HEK293 (cell line): ENCODE measurements around the gene DDX20.
A peak's percentile ranks its signal among the peaks of the same experiment; 100 is the strongest.

Experiments
- HOXA7 ChIP-seq: sonication (generic); formaldehyde crosslinking; IDR thresholded peaks from 2 replicates; pipeline ENCODE4 v1.8.1; 2022; ENCODE audit warnings: missing genetic modification reagents, borderline replicate concordance
- PBX3 ChIP-seq: sonication (generic); formaldehyde crosslinking; IDR thresholded peaks from 2 replicates; pipeline ENCODE4 v1.8.1; 2022; ENCODE audit warnings: mild to moderate bottlenecking, moderate library complexity, missing genetic modification reagents
- PRDM1 ChIP-seq: fragments of 450-650 bp; formaldehyde crosslinking; IDR thresholded peaks from 2 replicates; pipeline ENCODE4; 2016; ENCODE audit warnings: missing biosample characterization, missing genetic modification characterization
- PRDM10 ChIP-seq: fragments of 450-650 bp; formaldehyde crosslinking; IDR thresholded peaks from 2 replicates; pipeline ENCODE4 v1.5.1; 2016; ENCODE audit warnings: missing biosample characterization, missing genetic modification characterization
- SALL2 ChIP-seq: fragments of 450-650 bp; formaldehyde crosslinking; IDR thresholded peaks from 2 replicates; pipeline ENCODE4 v1.5.0; 2017; ENCODE audit warnings: missing biosample characterization, mild to moderate bottlenecking, missing genetic modification characterization, borderline replicate concordance
- SP2 ChIP-seq: fragments of 450-650 bp; formaldehyde crosslinking; IDR thresholded peaks from 2 replicates; pipeline ENCODE4 v1.5.1; 2016; ENCODE audit warnings: missing biosample characterization, missing genetic modification characterization
- ZBTB17 ChIP-seq: fragments of 450-650 bp; formaldehyde crosslinking; IDR thresholded peaks from 2 replicates; pipeline ENCODE4 v1.5.1; 2016; ENCODE audit warnings: missing biosample characterization, missing genetic modification characterization
- ZBTB6 ChIP-seq: fragments of 450-650 bp; formaldehyde crosslinking; IDR thresholded peaks from 2 replicates; pipeline ENCODE4 v1.5.1; 2017; ENCODE audit warnings: missing biosample characterization, missing genetic modification characterization
- ZEB2 ChIP-seq: fragments of 450-650 bp; formaldehyde crosslinking; IDR thresholded peaks from 2 replicates; pipeline ENCODE4 v1.5.1; 2016; ENCODE audit warnings: missing biosample characterization, missing genetic modification characterization
- ZFP69B ChIP-seq: fragments of 450-650 bp; formaldehyde crosslinking; IDR thresholded peaks from 2 replicates; pipeline ENCODE4 v1.5.1; 2016; ENCODE audit warnings: missing biosample characterization, missing genetic modification characterization
- ZNF112 ChIP-seq: fragments of 450-650 bp; formaldehyde crosslinking; IDR thresholded peaks from 2 replicates; pipeline ENCODE4 v1.5.0; 2017; ENCODE audit warnings: missing biosample characterization, missing genetic modification characterization
- ZNF121 ChIP-seq: fragments of 450-650 bp; formaldehyde crosslinking; IDR thresholded peaks from 2 replicates; pipeline ENCODE4 v1.5.1; 2016; ENCODE audit warnings: missing biosample characterization, missing genetic modification characterization
- ZNF132 ChIP-seq: fragments of 450-650 bp; formaldehyde crosslinking; IDR thresholded peaks from 2 replicates; pipeline ENCODE4 v1.5.1; 2017; ENCODE audit warnings: missing biosample characterization, missing genetic modification characterization, borderline replicate concordance
- ZNF169 ChIP-seq: fragments of 450-650 bp; formaldehyde crosslinking; IDR thresholded peaks from 2 replicates; pipeline ENCODE4 v1.5.1; 2016; ENCODE audit warnings: missing biosample characterization, missing genetic modification characterization
- ZNF184 ChIP-seq: fragments of 450-650 bp; IDR thresholded peaks from 2 replicates; pipeline ENCODE4 v1.5.1; 2018; ENCODE audit warnings: missing biosample characterization, mild to moderate bottlenecking, missing genetic modification characterization
- ZNF214 ChIP-seq: fragments of 450-650 bp; formaldehyde crosslinking; IDR thresholded peaks from 2 replicates; pipeline ENCODE4 v1.5.1; 2017; ENCODE audit warnings: missing biosample characterization, mild to moderate bottlenecking, missing genetic modification characterization, borderline replicate concordance
- ZNF221 ChIP-seq: fragments of 450-650 bp; formaldehyde crosslinking; IDR thresholded peaks from 2 replicates; pipeline ENCODE4 v1.5.1; 2017; ENCODE audit warnings: missing biosample characterization, missing genetic modification characterization, borderline replicate concordance
- ZNF23 ChIP-seq: fragments of 450-650 bp; formaldehyde crosslinking; IDR thresholded peaks from 2 replicates; pipeline ENCODE4 v1.5.1; 2016; ENCODE audit warnings: missing biosample characterization, missing genetic modification characterization, borderline replicate concordance
- ZNF274 ChIP-seq, 2 experiments: fragments of 200-500 bp in 1 of 2; fragments of 450-650 bp in 1 of 2; sonication (Bioruptor generic) in 1 of 2; formaldehyde crosslinking in 1 of 2; IDR thresholded peaks; 2 replicates each; pipeline versions ENCODE4 v1.5.1 to v1.6.1; 2014 to 2016; ENCODE audit warnings: borderline replicate concordance in 1 of 2, inconsistent platforms in 1 of 2, low read length in 1 of 2, missing biosample characterization in 1 of 2, missing genetic modification characterization in 1 of 2
- ZNF302 ChIP-seq: fragments of 450-650 bp; formaldehyde crosslinking; IDR thresholded peaks from 2 replicates; pipeline ENCODE4 v1.5.1; 2016; ENCODE audit warnings: missing biosample characterization, missing genetic modification characterization, low read depth
- ZNF354C ChIP-seq: fragments of 450-650 bp; formaldehyde crosslinking; IDR thresholded peaks from 2 replicates; pipeline ENCODE4 v1.5.1; 2016; ENCODE audit warnings: missing biosample characterization, missing genetic modification characterization, low read depth, borderline replicate concordance
- ZNF366 ChIP-seq: fragments of 450-650 bp; formaldehyde crosslinking; conservative IDR thresholded peaks from 2 replicates; pipeline ENCODE4 v1.5.1; 2016; ENCODE audit warnings: missing biosample characterization, missing genetic modification characterization
- ZNF473 ChIP-seq: fragments of 450-650 bp; formaldehyde crosslinking; IDR thresholded peaks from 2 replicates; pipeline ENCODE4 v1.5.1; 2017; ENCODE audit warnings: missing biosample characterization, missing genetic modification characterization
- ZNF610 ChIP-seq: fragments of 450-650 bp; formaldehyde crosslinking; IDR thresholded peaks from 2 replicates; pipeline ENCODE4 v1.5.1; 2016; ENCODE audit warnings: missing biosample characterization, missing genetic modification characterization, borderline replicate concordance
- ZNF658 ChIP-seq: fragments of 450-650 bp; formaldehyde crosslinking; IDR thresholded peaks from 2 replicates; pipeline ENCODE4; 2016; ENCODE audit warnings: missing biosample characterization, missing genetic modification characterization
- ZNF664 ChIP-seq: fragments of 450-650 bp; formaldehyde crosslinking; IDR thresholded peaks from 2 replicates; pipeline ENCODE4 v1.5.1; 2016; ENCODE audit warnings: missing biosample characterization, missing genetic modification characterization
- ZNF670 ChIP-seq: fragments of 450-650 bp; formaldehyde crosslinking; IDR thresholded peaks from 2 replicates; pipeline ENCODE4 v1.5.1; 2016; ENCODE audit warnings: missing biosample characterization, missing genetic modification characterization, low read depth
- ZNF677 ChIP-seq: fragments of 450-650 bp; IDR thresholded peaks from 2 replicates; pipeline ENCODE4 v1.5.0; 2018; ENCODE audit warnings: missing biosample characterization, mild to moderate bottlenecking, missing genetic modification characterization, moderate library complexity
- ZNF776 ChIP-seq: fragments of 450-650 bp; formaldehyde crosslinking; IDR thresholded peaks from 2 replicates; pipeline ENCODE4 v1.5.0; 2017; ENCODE audit warnings: missing biosample characterization, missing genetic modification characterization, borderline replicate concordance
- ZNF792 ChIP-seq: fragments of 450-650 bp; formaldehyde crosslinking; IDR thresholded peaks from 2 replicates; pipeline ENCODE4 v1.5.1; 2016; ENCODE audit warnings: missing biosample characterization, missing genetic modification characterization
- TF ChIP-seq, protein P1 (sequence below): fragments of 450-650 bp; formaldehyde crosslinking; IDR thresholded peaks from 2 replicates; pipeline ENCODE4 v1.5.1; 2016; ENCODE audit warnings: missing biosample characterization, missing genetic modification characterization
- TF ChIP-seq, protein P2 (sequence below): fragments of 450-650 bp; formaldehyde crosslinking; IDR thresholded peaks from 2 replicates; pipeline ENCODE4 v1.5.1; 2016; ENCODE audit warnings: missing biosample characterization, missing genetic modification characterization

DDX20 gene

DNA sequence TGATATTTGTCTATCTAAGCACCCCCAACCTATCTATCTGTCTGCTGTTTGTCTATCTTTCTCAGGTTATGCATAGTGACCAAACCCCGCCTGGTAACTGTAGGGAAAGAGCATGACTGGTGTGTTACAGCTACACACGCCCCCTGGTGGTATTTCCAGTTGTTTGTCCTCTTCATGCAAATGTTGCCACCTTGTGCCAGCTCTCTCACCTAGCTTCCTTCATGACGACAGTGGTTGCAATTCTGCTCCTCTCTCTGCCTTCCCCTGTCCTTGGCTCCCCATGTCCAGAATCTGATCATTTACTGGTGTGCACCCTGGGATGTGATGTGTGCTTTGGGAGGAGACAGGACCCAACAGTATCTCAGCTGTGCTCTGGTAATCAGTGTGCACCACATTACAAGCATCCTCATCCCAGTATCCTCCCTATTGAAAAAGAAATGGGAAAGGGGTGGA, 8.4 kb upstream of the DDX20 start (continued):
- TF ChIP-seq ZNF169 (tag by site-specific recombination) (no peak), ZBTB17 (0 out of 2 replicates have a peak, but pooled peaks have one; percentile 26), ZNF473 (tag by site-specific recombination) (no peak), ZNF658 (tag by site-specific recombination) (no peak), ZNF214 (tag by site-specific recombination) (no peak), ZNF221 (tag by site-specific recombination) (no peak), PRDM1 (tag by site-specific recombination) (no peak), ZNF121 (tag by site-specific recombination) (no peak), ZNF112 (tag by site-specific recombination) (no peak), ZNF302 (tag by site-specific recombination) (no peak), PRDM10 (tag by site-specific recombination) (no peak), ZNF354C (tag by site-specific recombination) (no peak), SP2 (no peak), ZEB2 (tag by site-specific recombination) (0 out of 2 replicates have a peak, but pooled peaks have one; percentile 19), ZNF184 (tag by site-specific recombination) (no peak), ZFP69B (no peak), HOXA7 (CRISPR knock-in tag) (no peak), ZNF664 (tag by site-specific recombination) (no peak; the same call in 1 of the 2 replicates), ZNF670 (tag by site-specific recombination) (no peak), SALL2 (tag by site-specific recombination) (no peak), ZNF274 (IDR thresholded peaks at IDR 0.05; ENCODE audit: low read length) (no peak), ZNF274 (tag by site-specific recombination; IDR thresholded peaks at IDR 0.05; ENCODE audit: borderline replicate concordance) (no peak), PBX3 (no peak), ZNF776 (tag by site-specific recombination) (no peak), ZNF677 (tag by site-specific recombination) (no peak), ZBTB6 (tag by site-specific recombination) (no peak), ZNF23 (tag by site-specific recombination) (no peak), ZNF792 (tag by site-specific recombination) (no peak), ZNF610 (tag by site-specific recombination) (no peak), ZNF366 (no peak), ZNF132 (tag by site-specific recombination) (no peak)
- TF ChIP-seq, protein P1, sequence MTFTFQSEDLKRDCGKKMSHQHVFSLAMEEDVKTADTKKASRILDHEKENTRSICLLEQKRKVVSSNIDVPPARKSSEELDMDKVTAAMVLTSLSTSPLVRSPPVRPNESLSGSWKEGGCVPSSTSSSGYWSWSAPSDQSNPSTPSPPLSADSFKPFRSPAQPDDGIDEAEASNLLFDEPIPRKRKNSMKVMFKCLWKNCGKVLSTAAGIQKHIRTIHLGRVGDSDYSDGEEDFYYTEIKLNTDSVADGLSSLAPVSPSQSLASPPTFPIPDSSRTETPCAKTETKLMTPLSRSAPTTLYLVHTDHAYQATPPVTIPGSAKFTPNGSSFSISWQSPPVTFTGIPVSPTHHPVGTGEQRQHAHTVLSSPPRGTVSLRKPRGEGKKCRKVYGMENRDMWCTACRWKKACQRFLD = no peak
- TF ChIP-seq, protein P2, sequence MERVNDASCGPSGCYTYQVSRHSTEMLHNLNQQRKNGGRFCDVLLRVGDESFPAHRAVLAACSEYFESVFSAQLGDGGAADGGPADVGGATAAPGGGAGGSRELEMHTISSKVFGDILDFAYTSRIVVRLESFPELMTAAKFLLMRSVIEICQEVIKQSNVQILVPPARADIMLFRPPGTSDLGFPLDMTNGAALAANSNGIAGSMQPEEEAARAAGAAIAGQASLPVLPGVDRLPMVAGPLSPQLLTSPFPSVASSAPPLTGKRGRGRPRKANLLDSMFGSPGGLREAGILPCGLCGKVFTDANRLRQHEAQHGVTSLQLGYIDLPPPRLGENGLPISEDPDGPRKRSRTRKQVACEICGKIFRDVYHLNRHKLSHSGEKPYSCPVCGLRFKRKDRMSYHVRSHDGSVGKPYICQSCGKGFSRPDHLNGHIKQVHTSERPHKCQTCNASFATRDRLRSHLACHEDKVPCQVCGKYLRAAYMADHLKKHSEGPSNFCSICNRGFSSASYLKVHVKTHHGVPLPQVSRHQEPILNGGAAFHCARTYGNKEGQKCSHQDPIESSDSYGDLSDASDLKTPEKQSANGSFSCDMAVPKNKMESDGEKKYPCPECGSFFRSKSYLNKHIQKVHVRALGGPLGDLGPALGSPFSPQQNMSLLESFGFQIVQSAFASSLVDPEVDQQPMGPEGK (tag by site-specific recombination) = no peak
